Fibroblast of lung (primary cell): ENCODE data around the gene ILF2. TPM values are rescaled to one million over a fixed set of nuclear protein-coding genes. Genes with fewer than 3 reads are reported as not detected.
"Not testable (repeated sequence)": the region's sequence is repeated elsewhere in the genome, so short reads cannot be mapped to it uniquely, and the experiment has no call there.

Experiments used
- DNase-seq, 2 donors: peaks; one replicate each; pipeline versions ENCODE4 v3.0.0 to v3.0.0-alpha.2; 2010; ENCODE audit warnings: low read depth in 2 of 2
- H2AFZ ChIP-seq: 2 replicates; pipeline ENCODE4 v1.5.1; 2012; ENCODE audit warnings: low read length, control low read depth, inconsistent platforms
- H3K27ac ChIP-seq: 2 replicates; pipeline ENCODE4 v1.5.1; 2011; ENCODE audit warnings: low read length, control low read depth; ENCODE audit not compliant: insufficient read depth
- H3K27me3 ChIP-seq: 2 replicates; pipeline ENCODE4 v1.5.1; 2011; ENCODE audit warnings: mild to moderate bottlenecking, low read length; ENCODE audit not compliant: control insufficient read depth, insufficient read depth
- H3K36me3 ChIP-seq: 2 replicates; pipeline ENCODE4 v1.5.1; 2011; ENCODE audit warnings: low read length; ENCODE audit not compliant: control insufficient read depth, insufficient read depth
- H3K4me1 ChIP-seq: 2 replicates; pipeline ENCODE4 v1.5.1; 2011; ENCODE audit warnings: low read length; ENCODE audit not compliant: control insufficient read depth, insufficient read depth; ENCODE audit errors: extremely low read depth
- H3K4me2 ChIP-seq: 2 replicates; pipeline ENCODE4 v1.5.1; 2011; ENCODE audit warnings: low read length, control low read depth; ENCODE audit not compliant: insufficient read depth; ENCODE audit errors: extremely low read depth
- H3K4me3 ChIP-seq, 4 experiments: fragments of 200-600 bp in 1 of 4; sonication (generic) in 1 of 4; replicated peaks in 1 of 4; 2 replicates each; pipeline ENCODE4 v1.5.1; 2011 to 2016; ENCODE audit warnings: low read length in 4 of 4, low read depth in 3 of 4, mild to moderate bottlenecking in 3 of 4, control low read depth in 2 of 4, inconsistent platforms in 1 of 4, mixed read lengths in 1 of 4; ENCODE audit not compliant: insufficient read depth in 1 of 4; ENCODE audit errors: control extremely low read depth in 1 of 4
- H3K79me2 ChIP-seq: 2 replicates; pipeline ENCODE4 v1.5.1; 2012; ENCODE audit warnings: mild to moderate bottlenecking, low read length, inconsistent platforms; ENCODE audit not compliant: control insufficient read depth, insufficient read depth
- H3K9ac ChIP-seq: 2 replicates; pipeline ENCODE4 v1.5.1; 2011; ENCODE audit warnings: mild to moderate bottlenecking, low read length, control low read depth; ENCODE audit not compliant: insufficient read depth
- H3K9me3 ChIP-seq: 2 replicates; pipeline ENCODE4 v1.5.1; 2012; ENCODE audit warnings: low read depth, low read length; ENCODE audit not compliant: control insufficient read depth, insufficient read depth
- H4K20me1 ChIP-seq: 2 replicates; pipeline ENCODE4 v1.5.1; 2011; ENCODE audit warnings: low read length; ENCODE audit not compliant: control insufficient read depth, insufficient read depth; ENCODE audit errors: extremely low read depth
- CTCF ChIP-seq, 2 donors: IDR thresholded peaks in 1 of 2; conservative IDR thresholded peaks in 1 of 2; 1 replicate in 1 of 2; 2 replicates in 1 of 2; pipeline ENCODE4 v1.5.1; 2011 to 2012; ENCODE audit warnings: low read length in 2 of 2, control low read depth in 1 of 2, inconsistent platforms in 1 of 2, low read depth in 1 of 2, mild to moderate bottlenecking in 1 of 2
- EZH2 ChIP-seq: IDR thresholded peaks from 2 replicates; pipeline ENCODE4 v1.5.1; 2012; ENCODE audit warnings: low read length, control low read depth, mild to moderate bottlenecking; ENCODE audit errors: missing control alignments
- polyA plus RNA-seq, 2 donors: library from polyadenylated mRNA; depleted of rRNA in 1 of 2; stranded (reverse) in 1 of 2; unstranded in 1 of 2; fragments of >200 nt; gene quantifications; 2 replicates each; pipeline ENCODE4 v1.2.1, GENCODE V29; 2011 to 2012; ENCODE audit warnings: missing spikeins in 1 of 2
- total RNA-seq: library from RNA; depleted of rRNA; stranded (reverse); fragments of >200 nt; gene quantifications from 2 replicates; pipeline ENCODE4 v1.2.1, GENCODE V29; 2014

ILF2 gene
- total and polyA plus RNA-seq, 2 donors (not counting 1 experiment from before 2014, with no cell fraction given), result 135 to 235 TPM

DNA sequence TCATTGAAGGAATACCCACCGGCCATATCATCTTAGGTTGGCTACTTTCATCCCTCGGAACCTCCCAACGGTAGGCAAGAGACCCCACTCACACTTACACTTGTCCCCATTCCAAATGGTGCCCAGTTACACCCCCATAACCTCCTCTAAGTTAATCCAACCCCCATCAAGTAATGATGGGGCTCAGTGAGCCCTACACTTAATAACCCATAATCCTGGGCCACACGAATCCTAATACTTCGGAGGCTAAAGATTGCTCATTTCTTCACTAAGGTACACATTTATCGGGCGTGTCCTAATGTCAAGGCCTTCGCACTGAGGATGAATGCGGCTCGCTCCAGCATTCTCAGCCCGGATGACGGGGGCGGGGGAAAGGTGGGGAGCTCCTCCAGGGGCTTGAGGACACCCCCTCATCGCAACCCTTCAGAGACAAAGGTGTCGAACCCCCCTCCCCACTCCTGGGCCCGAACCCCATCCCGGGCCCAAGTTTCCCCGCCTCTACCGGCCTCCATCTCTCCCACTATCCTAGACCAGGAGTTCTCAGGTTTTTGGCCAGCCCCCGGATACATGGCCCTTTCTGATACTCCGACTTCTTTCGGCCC lies 435 bp downstream of the ILF2 start:
- Histone ChIP-seq H3K4me2 (peak overlapping the region; percentile 93), H3K9ac (peak overlapping the region; percentile 92), H3K27ac (peak overlapping the region; percentile 94), H2AFZ (peak overlapping the region; percentile 68), H3K4me3 (peak overlapping the region; percentile 96 to 100 (median 99)), H3K79me2 (peaks cover 32% of the 10 kb centered on the region), H3K36me3 (peaks cover 11% of the 10 kb centered on the region), H3K9me3 (no peaks in the 10 kb centered on the region), H3K27me3 (no peaks in the 10 kb centered on the region), H3K4me1 (peaks cover 9% of the 10 kb centered on the region), H4K20me1 (no peaks in the 10 kb centered on the region)
- TF ChIP-seq CTCF (conservative IDR thresholded peaks at IDR 0.05 in 1 of 2, IDR thresholded peaks at IDR 0.05 in 1 of 2; ENCODE audit: low read depth in 1 of 2, low read length in 2 of 2) (no peak), EZH2 (no peak)
- no peak for DNase-seq

- Histone ChIP-seq H3K9ac (no peak overlapping the region), H3K9me3 (no peaks in the 10 kb centered on the region), H3K4me1 (peaks cover 9% of the 10 kb centered on the region), H3K4me2 (peak overlapping the region; percentile 93), H3K79me2 (peaks cover 32% of the 10 kb centered on the region), H4K20me1 (no peaks in the 10 kb centered on the region), H3K27ac (peak overlapping the region; percentile 94), H3K27me3 (no peaks in the 10 kb centered on the region), H3K4me3 (peak overlapping the region; percentile 96 to 100 (median 99)), H2AFZ (no peak overlapping the region), H3K36me3 (peaks cover 14% of the 10 kb centered on the region)
- no peak for DNase-seq
- TF ChIP-seq EZH2 (no peak), CTCF (conservative IDR thresholded peaks at IDR 0.05 in 1 of 2, IDR thresholded peaks at IDR 0.05 in 1 of 2; ENCODE audit: low read depth in 1 of 2, low read length in 2 of 2) (no peak)
These were observed 1.2 kb downstream of the ILF2 start for GRCh38 chr1:153669606-153670005.

DNA sequence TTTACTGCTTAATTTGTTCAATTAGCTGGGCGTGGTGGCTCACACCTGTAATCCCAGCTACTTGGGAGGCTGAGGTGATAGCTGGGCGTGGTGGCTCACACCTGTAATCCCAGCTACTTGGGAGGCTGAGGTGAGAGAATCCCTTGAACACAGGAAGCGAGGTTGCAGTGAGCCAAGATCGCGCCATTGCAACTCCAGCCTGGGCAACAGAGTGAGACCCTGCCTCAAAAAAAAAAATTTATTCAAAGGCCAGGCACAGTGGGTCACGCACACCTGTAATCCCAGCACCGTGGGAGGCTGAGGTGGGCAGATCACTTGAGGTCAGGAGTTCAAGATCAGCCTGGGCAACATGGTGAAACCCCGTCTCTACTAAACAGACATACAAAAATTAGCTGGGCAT lies 2.1 kb downstream of the ILF2 start:
- not testable (repeated sequence) for H3K4me3 ChIP-seq, H3K9ac ChIP-seq, DNase-seq, H3K27ac ChIP-seq, H2AFZ ChIP-seq, H4K20me1 ChIP-seq, H3K27me3 ChIP-seq, H3K4me2 ChIP-seq, H3K9me3 ChIP-seq
- H3K4me1 ChIP-seq, result peaks cover 13% of the 10 kb centered on the region
- H3K36me3 ChIP-seq, result peaks cover 16% of the 10 kb centered on the region
- H3K79me2 ChIP-seq, result peaks cover 32% of the 10 kb centered on the region
